Measurements from ENCODE around the gene ZNF367. TPM values are rescaled to one million over a fixed set of nuclear protein-coding genes. Genes with fewer than 3 reads are reported as not detected.
A peak's percentile ranks its signal among the peaks of the same experiment; 100 is the strongest.

The ZNF367 gene
- total and polyA plus RNA-seq, 7 experiments from 2014 or later: 0.71 to 22.9 (median 4.4) TPM

DNA sequence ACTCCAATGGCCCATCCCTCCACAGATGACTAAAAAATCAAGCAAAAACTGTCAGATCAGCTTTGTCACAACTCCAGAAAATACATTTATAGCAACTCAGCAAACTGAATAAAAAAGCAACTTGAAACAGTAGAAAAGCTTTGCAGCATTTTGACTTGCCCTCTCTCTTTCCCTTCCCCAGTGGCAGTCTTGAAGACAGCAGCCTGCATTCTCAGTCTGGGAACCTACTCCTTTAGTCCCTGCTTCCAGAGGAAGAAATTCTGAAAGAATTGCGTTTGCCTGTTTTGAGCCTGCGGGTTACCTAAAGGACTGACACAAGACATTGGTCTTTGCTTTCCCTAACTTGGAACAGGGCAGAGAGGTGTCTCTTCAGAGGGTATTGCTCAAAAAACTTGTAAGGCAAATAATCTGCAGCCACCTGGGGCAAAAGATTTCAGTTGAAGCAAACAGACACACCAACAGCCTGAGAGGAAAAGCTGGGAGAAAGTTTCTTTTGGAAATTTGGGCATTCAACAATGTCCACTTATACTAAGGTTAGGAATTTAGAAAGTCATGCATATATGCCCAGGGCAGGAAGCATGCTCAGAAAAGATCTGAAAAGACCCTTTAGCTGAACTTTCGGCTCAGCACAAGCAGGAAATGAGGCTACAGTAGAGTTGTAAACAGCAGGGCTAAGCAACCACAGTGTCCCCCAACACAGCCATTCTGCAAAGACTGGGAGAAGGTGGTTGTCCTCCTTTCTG lies 19.4 kb downstream of the ZNF367 start:
- Histone ChIP-seq H3K27ac (ENCODE audit: low read depth, low read length) (peak overlapping the region; percentile 59), H3K27me3 (ENCODE audit: control insufficient read depth in 2 of 2, insufficient read depth in 2 of 2, low read length in 2 of 2) (no peaks in the 10 kb centered on the region), H3K4me3 (ENCODE audit: low read length) (peak overlapping the region; percentile 28), H3K4me1 (ENCODE audit: control insufficient read depth in 2 of 2, insufficient read depth in 2 of 2, low read length in 2 of 2) (peaks cover 16 to 18% of the 10 kb centered on the region in 2 donors), H3K9me3 (ENCODE audit: control insufficient read depth in 2 of 3, low read length in 3 of 3) (no peaks in the 10 kb centered on the region), H3K36me3 (ENCODE audit: control insufficient read depth in 2 of 3, insufficient read depth in 3 of 3, low read length in 3 of 3) (no peaks in the 10 kb centered on the region)
- intact Hi-C loops (cut with micrococcal nuclease): loop anchor here (1.0 to 5.0 kb wide), 4 partner anchors 16 to 71 kb away; partner anchors contain the start of gene SLC35D2 (in 1 of the 2)
- Mint-ChIP-seq H3K36me3 (peaks cover 0 to 22% (median 15%) of the 10 kb centered on the region in 5 donors), H3K27ac (peak overlapping the region; percentile 49 to 96 (median 91)), H3K4me3 (peak overlapping the region; percentile 58 to 73 (median 68)), H3K9me3 (peaks cover 3 to 12% (median 9%) of the 10 kb centered on the region in 11 donors), H3K27me3 (no peaks in the 10 kb centered on the region), H3K4me1 (peaks cover 15 to 32% (median 26%) of the 10 kb centered on the region in 7 donors)
- ChIA-PET CTCF (interaction anchor here (0.6 to 1.9 kb wide), 5 partner anchors 15 to 251 kb away, joined by 3 to 7 read pairs (median 4); no protein-coding TSS in a partner anchor), POLR2A (interaction anchor here (0.5 to 4.8 kb wide), 15 partner anchors 8 to 1091 kb away, joined by 3 to 38 read pairs (median 4); partner anchors contain the start of genes HABP4 and ZNF367)
- ATAC-seq (peak; percentile 75), DNase-seq (peak in 6 of 9 donors; percentile 18 to 47 (median 28))

GRCh38 chr9:96395964-96396363 lies 22.2 kb downstream of the ZNF367 start:
- no peaks in the 10 kb centered on the region for H3K9me3 ChIP-seq (ENCODE audit: control insufficient read depth in 2 of 3, low read length in 3 of 3)
- intact Hi-C loops (cut with micrococcal nuclease): loop anchor here in 1 of 2 donors (5.0 kb wide), 1 partner anchor 69 kb away; no protein-coding TSS in a partner anchor
- Mint-ChIP-seq H3K27me3 (no peaks in the 10 kb centered on the region), H3K27ac (peak overlapping the region in 1 of 9 donors; percentile 28), H3K4me1 (peaks cover 20 to 38% (median 26%) of the 10 kb centered on the region in 7 donors), H3K4me3 (no peak overlapping the region), H3K9me3 (peaks cover 3 to 12% (median 8%) of the 10 kb centered on the region in 11 donors), H3K36me3 (peaks cover 0 to 23% (median 19%) of the 10 kb centered on the region in 5 donors)
- CTCF ChIA-PET: no interaction called here
- H3K4me3 ChIP-seq (ENCODE audit: low read length): no peak overlapping the region
- ATAC-seq: no peak
- no peak for DNase-seq
- no peaks in the 10 kb centered on the region for H3K27me3 ChIP-seq (ENCODE audit: control insufficient read depth in 2 of 2, insufficient read depth in 2 of 2, low read length in 2 of 2)
- H3K27ac ChIP-seq (ENCODE audit: low read depth, low read length): no peak overlapping the region
- peaks cover 0 to 5% (median 0%) of the 10 kb centered on the region in 3 experiments for H3K36me3 ChIP-seq (ENCODE audit: control insufficient read depth in 2 of 3, insufficient read depth in 3 of 3, low read length in 3 of 3)
- peaks cover 18 to 19% of the 10 kb centered on the region in 2 donors for H3K4me1 ChIP-seq (ENCODE audit: control insufficient read depth in 2 of 2, insufficient read depth in 2 of 2, low read length in 2 of 2)
- POLR2A ChIA-PET: no interaction called here

DNA sequence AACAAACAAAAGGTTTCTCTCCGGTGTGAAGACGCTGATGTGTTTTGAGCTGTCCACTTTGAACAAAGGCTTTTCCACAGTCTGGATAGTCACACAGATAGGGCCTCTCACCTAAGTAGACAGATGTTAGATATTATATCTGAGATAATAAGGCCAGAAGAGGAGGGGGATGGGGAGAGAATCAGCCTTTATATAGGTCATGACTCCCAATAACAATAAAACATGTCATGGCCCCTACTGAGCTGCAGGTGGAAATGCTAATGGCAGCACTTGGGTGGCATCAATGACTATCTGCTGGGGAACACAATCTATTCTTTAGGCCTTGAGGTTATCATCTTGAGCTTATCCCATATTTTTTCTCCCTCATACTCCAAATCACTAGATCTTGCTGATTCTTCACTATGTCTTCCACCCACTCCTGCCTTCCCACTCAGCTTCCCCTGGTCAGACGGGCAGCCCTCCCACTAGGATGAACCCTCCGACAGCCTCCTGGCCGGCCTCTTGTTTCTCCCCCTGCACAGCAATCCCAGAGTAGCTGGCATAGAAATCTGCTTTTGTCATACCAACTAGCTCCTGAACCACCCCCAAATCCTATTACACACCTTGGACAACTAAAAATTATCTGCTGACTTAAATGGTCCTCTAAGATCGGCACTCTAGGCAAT lies 23.2 kb downstream of the ZNF367 start:
- Histone ChIP-seq H3K4me3 (ENCODE audit: low read length) (no peak overlapping the region), H3K4me1 (ENCODE audit: control insufficient read depth in 2 of 2, insufficient read depth in 2 of 2, low read length in 2 of 2) (peaks cover 17 to 18% of the 10 kb centered on the region in 2 donors), H3K9me3 (ENCODE audit: control insufficient read depth in 2 of 3, low read length in 3 of 3) (no peaks in the 10 kb centered on the region), H3K27me3 (ENCODE audit: control insufficient read depth in 2 of 2, insufficient read depth in 2 of 2, low read length in 2 of 2) (no peaks in the 10 kb centered on the region), H3K27ac (ENCODE audit: low read depth, low read length) (no peak overlapping the region), H3K36me3 (ENCODE audit: control insufficient read depth in 2 of 3, insufficient read depth in 3 of 3, low read length in 3 of 3) (peaks cover 0 to 5% (median 0%) of the 10 kb centered on the region in 3 experiments)
- peak overlapping the region in 4 of 9 donors; percentile 8 to 63 (median 38) for H3K27ac Mint-ChIP-seq
- peaks cover 17 to 40% (median 19%) of the 10 kb centered on the region in 7 donors for H3K4me1 Mint-ChIP-seq
- ATAC-seq: no peak
- POLR2A ChIA-PET: no interaction called here
- H3K27me3 Mint-ChIP-seq: no peaks in the 10 kb centered on the region
- CTCF ChIA-PET: no interaction called here
- intact Hi-C loops (cut with micrococcal nuclease): loop anchor here in 1 of 2 donors (5.0 kb wide), 1 partner anchor 68 kb away; no protein-coding TSS in a partner anchor
- peaks cover 0 to 22% (median 18%) of the 10 kb centered on the region in 5 donors for H3K36me3 Mint-ChIP-seq
- no peak for DNase-seq
- no peak overlapping the region for H3K4me3 Mint-ChIP-seq
- H3K9me3 Mint-ChIP-seq: peaks cover 0 to 4% (median 3%) of the 10 kb centered on the region in 11 donors

DNA sequence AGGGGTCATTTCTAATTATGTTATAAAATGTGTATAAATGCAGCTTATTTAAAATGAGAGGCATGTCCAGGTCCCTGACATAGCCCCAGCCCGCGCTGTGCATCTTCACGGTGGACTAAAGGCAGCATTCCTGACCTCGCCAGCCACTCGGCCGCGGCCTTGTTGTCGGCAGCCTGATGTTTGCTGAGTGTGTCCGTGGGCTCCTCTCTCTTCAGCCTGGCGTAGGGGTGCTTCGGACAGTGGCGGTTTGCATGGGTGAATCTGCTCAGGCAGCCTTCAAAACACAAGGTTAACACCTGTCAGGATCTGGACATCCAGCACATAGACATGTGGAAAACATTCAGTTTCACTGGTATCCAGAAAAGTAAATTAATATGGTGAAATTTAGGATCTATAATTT lies 25.9 kb downstream of the ZNF367 start:
- H3K27ac Mint-ChIP-seq: peak overlapping the region in 2 of 9 donors; percentile 31 to 42
- H3K4me3 Mint-ChIP-seq: no peak overlapping the region
- H3K36me3 Mint-ChIP-seq: peaks cover 0 to 26% (median 15%) of the 10 kb centered on the region in 5 donors
- no peak for DNase-seq
- Histone ChIP-seq H3K27me3 (ENCODE audit: control insufficient read depth in 2 of 2, insufficient read depth in 2 of 2, low read length in 2 of 2) (no peaks in the 10 kb centered on the region), H3K9me3 (ENCODE audit: control insufficient read depth in 2 of 3, low read length in 3 of 3) (no peaks in the 10 kb centered on the region), H3K27ac (ENCODE audit: low read depth, low read length) (no peak overlapping the region), H3K4me1 (ENCODE audit: control insufficient read depth in 2 of 2, insufficient read depth in 2 of 2, low read length in 2 of 2) (peaks cover 0 to 3% of the 10 kb centered on the region in 2 donors), H3K4me3 (ENCODE audit: low read length) (no peak overlapping the region), H3K36me3 (ENCODE audit: control insufficient read depth in 2 of 3, insufficient read depth in 3 of 3, low read length in 3 of 3) (peaks cover 0 to 5% (median 0%) of the 10 kb centered on the region in 3 experiments)
- CTCF ChIA-PET: no interaction called here
- ATAC-seq: no peak
- H3K9me3 Mint-ChIP-seq: peaks cover 0 to 3% (median 0%) of the 10 kb centered on the region in 11 donors
- intact Hi-C loops (cut with micrococcal nuclease): no loop called here
- H3K27me3 Mint-ChIP-seq: no peaks in the 10 kb centered on the region
- H3K4me1 Mint-ChIP-seq: peaks cover 0 to 22% (median 0%) of the 10 kb centered on the region in 7 donors
- POLR2A ChIA-PET: no interaction called here

DNA sequence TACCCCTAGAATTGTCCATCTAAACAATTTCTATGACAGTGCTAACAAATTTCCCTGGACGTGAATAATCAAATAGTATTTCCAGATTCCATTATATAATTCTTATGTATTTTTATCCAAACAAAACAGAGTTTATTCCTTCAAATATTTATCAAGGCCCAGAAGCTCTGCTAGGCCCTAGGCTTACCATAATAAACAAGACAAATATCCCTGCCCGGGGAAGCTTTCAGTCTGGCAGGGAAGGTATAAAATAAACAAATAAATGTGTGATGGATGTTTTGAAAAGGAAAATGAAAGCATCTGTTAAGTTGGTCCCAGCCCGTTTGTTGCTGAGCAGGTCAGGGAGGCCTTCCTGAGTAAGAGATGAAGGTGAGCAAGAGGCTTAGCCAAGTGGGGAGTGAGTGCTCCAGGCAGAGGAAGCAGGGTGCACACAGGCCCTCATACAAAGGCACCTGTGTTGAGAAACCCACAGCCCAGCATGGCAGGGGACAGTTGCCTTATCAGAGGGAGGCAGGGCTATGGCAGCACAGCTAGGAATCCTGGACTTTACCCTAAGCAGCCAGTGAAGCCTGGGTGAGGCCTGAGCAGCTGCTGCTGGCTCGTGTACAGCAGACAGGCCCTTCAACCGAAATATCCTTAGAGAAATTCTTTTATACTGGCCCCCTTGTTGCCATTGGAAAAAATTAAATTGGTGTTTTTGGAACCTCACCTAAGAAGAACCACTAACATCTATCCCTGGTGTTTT lies 27.0 kb downstream of the ZNF367 start:
- Histone ChIP-seq H3K4me1 (ENCODE audit: control insufficient read depth in 2 of 2, insufficient read depth in 2 of 2, low read length in 2 of 2) (peaks cover 0 to 3% of the 10 kb centered on the region in 2 donors), H3K4me3 (ENCODE audit: low read length) (no peak overlapping the region), H3K36me3 (ENCODE audit: control insufficient read depth in 2 of 3, insufficient read depth in 3 of 3, low read length in 3 of 3) (peaks cover 0 to 5% (median 0%) of the 10 kb centered on the region in 3 experiments), H3K27me3 (ENCODE audit: control insufficient read depth in 2 of 2, insufficient read depth in 2 of 2, low read length in 2 of 2) (no peaks in the 10 kb centered on the region), H3K27ac (ENCODE audit: low read depth, low read length) (no peak overlapping the region), H3K9me3 (ENCODE audit: control insufficient read depth in 2 of 3, low read length in 3 of 3) (no peaks in the 10 kb centered on the region)
- DNase-seq (no peak), ATAC-seq (no peak)
- intact Hi-C loops (cut with micrococcal nuclease): no loop called here
- CTCF ChIA-PET: no interaction called here
- Mint-ChIP-seq H3K4me3 (peak overlapping the region in 3 of 10 donors; percentile 43 to 58 (median 46)), H3K9me3 (peaks cover 0 to 3% (median 0%) of the 10 kb centered on the region in 11 donors), H3K36me3 (peaks cover 0 to 26% (median 15%) of the 10 kb centered on the region in 5 donors), H3K27me3 (no peaks in the 10 kb centered on the region), H3K27ac (peak overlapping the region in 4 of 9 donors; percentile 26 to 82 (median 42)), H3K4me1 (peaks cover 0 to 22% (median 0%) of the 10 kb centered on the region in 7 donors)
- POLR2A ChIA-PET: interaction anchor here (0.8 to 1.4 kb wide), 3 partner anchors 8 to 60 kb away, joined by 3 to 4 read pairs (median 4); no protein-coding TSS in a partner anchor

DNA sequence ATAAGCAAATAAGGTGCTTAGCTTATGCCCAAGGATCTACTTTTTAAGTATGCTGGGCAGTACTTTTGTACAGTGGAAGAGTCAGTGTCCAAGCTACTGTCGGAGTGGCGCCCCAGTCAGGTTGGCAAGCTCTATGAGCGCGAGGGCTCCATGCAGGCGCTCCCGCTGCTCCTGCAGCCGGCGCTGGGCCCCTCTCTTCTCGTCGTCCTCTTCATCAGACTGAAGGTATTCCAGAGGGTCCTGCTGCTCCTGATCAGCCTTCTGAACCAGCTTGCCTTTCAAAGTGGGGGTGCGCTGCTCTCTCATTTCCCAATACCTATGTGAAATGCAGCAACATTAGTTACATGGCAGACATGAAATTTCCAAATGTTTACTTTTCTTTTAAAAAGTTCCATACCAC lies 30.0 kb downstream of the ZNF367 start:
- Histone ChIP-seq H3K27ac (ENCODE audit: low read depth, low read length) (no peak overlapping the region), H3K36me3 (ENCODE audit: control insufficient read depth in 2 of 3, insufficient read depth in 3 of 3, low read length in 3 of 3) (peaks cover 0 to 5% (median 0%) of the 10 kb centered on the region in 3 experiments), H3K4me1 (ENCODE audit: control insufficient read depth in 2 of 2, insufficient read depth in 2 of 2, low read length in 2 of 2) (peaks cover 0 to 3% of the 10 kb centered on the region in 2 donors), H3K4me3 (ENCODE audit: low read length) (no peak overlapping the region), H3K9me3 (ENCODE audit: control insufficient read depth in 2 of 3, low read length in 3 of 3) (no peaks in the 10 kb centered on the region), H3K27me3 (ENCODE audit: control insufficient read depth in 2 of 2, insufficient read depth in 2 of 2, low read length in 2 of 2) (no peaks in the 10 kb centered on the region)
- Mint-ChIP-seq H3K36me3 (peaks cover 0 to 23% (median 8%) of the 10 kb centered on the region in 5 donors), H3K27ac (peak overlapping the region in 1 of 9 donors; percentile 52), H3K27me3 (no peaks in the 10 kb centered on the region), H3K9me3 (peaks cover 0 to 1% (median 0%) of the 10 kb centered on the region in 11 donors), H3K4me3 (no peak overlapping the region), H3K4me1 (peaks cover 0 to 22% (median 9%) of the 10 kb centered on the region in 7 donors)
- intact Hi-C loops (cut with micrococcal nuclease): no loop called here
- ChIA-PET POLR2A (interaction anchor here (0.8 kb wide), 1 partner anchor 23 kb away, joined by 3 read pairs; no protein-coding TSS in a partner anchor), CTCF (no interaction called here)
- DNase-seq (no peak), ATAC-seq (no peak)
